HEK293T (cell line): ENCODE results near the gene BDH1.
"Not testable (repeated sequence)": the region's sequence is repeated elsewhere in the genome, so short reads cannot be mapped to it uniquely, and the experiment has no call there.

Source experiments
- CTCF ChIA-PET: fragments of 350-600 bp; formaldehyde crosslinking; extraction: SDS; loops from one replicate; lab custom pipeline; 2021; ENCODE audit warnings: antibody characterized with exemption, inconsistent platforms; lab: Yijun Ruan, JAX
- POLR2A ChIA-PET: fragments of 350-600 bp; formaldehyde crosslinking; extraction: SDS; loops from one replicate; lab custom pipeline; 2020; ENCODE audit warnings: antibody characterized with exemption, inconsistent platforms; lab: Yijun Ruan, JAX
- DNase-seq: peaks from one replicate; pipeline ENCODE4 v3.0.0; 2012; ENCODE audit warnings: mixed read lengths; ENCODE audit errors: extremely low spot score
- ARNT ChIP-seq: fragments of 450-650 bp; IDR thresholded peaks from 2 replicates; pipeline ENCODE4 v1.6.1; 2017; ENCODE audit warnings: mild to moderate bottlenecking
- BHLHE40 ChIP-seq: fragments of 450-650 bp; IDR thresholded peaks from 2 replicates; pipeline ENCODE4 v1.6.1; 2016; ENCODE audit warnings: mild to moderate bottlenecking, moderate library complexity, borderline replicate concordance
- CTBP1 ChIP-seq: fragments of 450-650 bp; IDR thresholded peaks from 2 replicates; pipeline ENCODE4 v1.6.1; 2016; ENCODE audit warnings: borderline replicate concordance
- ELF4 ChIP-seq: fragments of 450-650 bp; IDR thresholded peaks from 2 replicates; pipeline ENCODE4 v1.6.1; 2017; ENCODE audit warnings: antibody characterized with exemption
- FOXA1 ChIP-seq: fragments of 450-650 bp; IDR thresholded peaks from 2 replicates; pipeline ENCODE4 v1.6.1; 2016; ENCODE audit warnings: mild to moderate bottlenecking
- FOXK2 ChIP-seq: fragments of 450-650 bp; IDR thresholded peaks from 2 replicates; pipeline ENCODE4 v1.6.1; 2016; ENCODE audit warnings: mild to moderate bottlenecking
- FOXM1 ChIP-seq: fragments of 450-650 bp; IDR thresholded peaks from 2 replicates; pipeline ENCODE4 v1.6.1; 2017; ENCODE audit warnings: mild to moderate bottlenecking, borderline replicate concordance
- HDGF ChIP-seq: fragments of 450-650 bp; IDR thresholded peaks from 2 replicates; pipeline ENCODE4 v1.6.1; 2017; ENCODE audit warnings: antibody characterized with exemption, borderline replicate concordance
- L3MBTL2 ChIP-seq: fragments of 450-650 bp; conservative IDR thresholded peaks from 2 replicates; pipeline ENCODE4 v1.6.1; 2016; ENCODE audit warnings: mild to moderate bottlenecking
- LEF1 ChIP-seq: fragments of 450-650 bp; IDR thresholded peaks from 2 replicates; pipeline ENCODE4 v1.6.1; 2017; ENCODE audit warnings: mild to moderate bottlenecking, borderline replicate concordance
- NFRKB ChIP-seq: fragments of 450-650 bp; IDR thresholded peaks from 2 replicates; pipeline ENCODE4 v1.6.1; 2016; ENCODE audit warnings: mild to moderate bottlenecking, moderate library complexity
- PKNOX1 ChIP-seq: fragments of 450-650 bp; IDR thresholded peaks from 2 replicates; pipeline ENCODE4 v1.6.1; 2016
- SP1 ChIP-seq: fragments of 450-650 bp; IDR thresholded peaks from 2 replicates; pipeline ENCODE4 v1.6.1; 2017
- SUZ12 ChIP-seq: fragments of 450-650 bp; IDR thresholded peaks from 2 replicates; pipeline ENCODE4 v1.6.1; 2016; ENCODE audit warnings: mild to moderate bottlenecking
- TARDBP ChIP-seq: fragments of 450-650 bp; IDR thresholded peaks from 2 replicates; pipeline ENCODE4 v1.6.1; 2016
- ZNF384 ChIP-seq: fragments of 450-650 bp; IDR thresholded peaks from 2 replicates; pipeline ENCODE4 v1.6.1; 2016

BDH1 gene

DNA sequence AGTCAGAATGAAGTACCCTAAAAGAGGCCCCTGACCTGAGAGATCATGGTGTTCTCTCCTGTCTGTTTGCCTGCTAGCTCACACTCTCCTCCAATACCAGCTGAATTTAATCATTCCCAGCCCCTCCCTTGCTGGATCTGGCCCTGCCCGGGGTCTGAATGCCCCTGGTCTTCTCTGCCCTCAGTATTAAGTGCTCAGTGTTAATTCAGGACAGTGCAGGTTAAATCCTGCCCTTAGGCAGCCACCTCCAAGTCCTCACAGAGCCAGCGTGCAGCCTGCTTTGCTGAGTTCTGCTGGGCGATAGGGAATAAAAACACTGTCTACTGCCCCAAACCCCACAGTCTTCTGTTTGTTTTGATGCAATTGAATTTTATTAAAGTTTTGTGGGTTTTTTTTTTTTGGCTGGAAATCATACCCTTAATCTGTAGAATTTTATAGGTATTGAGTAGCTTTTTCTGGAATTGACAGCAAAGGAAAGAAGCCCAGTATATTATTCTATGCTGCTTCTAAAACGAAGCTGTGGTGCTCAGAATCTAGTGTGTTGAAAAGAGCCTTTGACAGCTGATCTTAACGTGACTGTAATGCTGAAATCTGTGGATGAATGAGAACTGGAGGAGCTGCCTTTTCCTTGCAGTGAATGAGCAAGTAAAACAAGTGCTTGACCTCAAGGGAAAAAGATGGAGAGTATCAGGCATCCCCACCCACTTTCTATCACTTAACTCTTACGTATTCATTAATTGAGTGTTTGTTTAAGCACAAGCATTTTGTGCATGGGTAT lies 12.3 kb upstream of the BDH1 start:
- CTCF ChIA-PET = no interaction called here
- POLR2A ChIA-PET = no interaction called here
- DNase-seq = no peak
- TF ChIP-seq FOXM1 (no peak), ARNT (no peak), SP1 (no peak), PKNOX1 (no peak), NFRKB (no peak), LEF1 (no peak), BHLHE40 (no peak), L3MBTL2 (no peak), TARDBP (no peak)

GRCh38 chr3:197566155-197566554 lies 10.4 kb upstream of the BDH1 start:
- POLR2A ChIA-PET, DNase-seq, CTCF ChIA-PET: not testable (repeated sequence)

GRCh38 chr3:197564097-197564843 lies 8.5 kb upstream of the BDH1 start:
- DNase-seq = no peak
- ChIA-PET CTCF (no interaction called here), POLR2A (no interaction called here)
- TF ChIP-seq SP1 (no peak), CTBP1 (no peak), FOXA1 (no peak), SUZ12 (no peak), FOXK2 (no peak), TARDBP (no peak), ELF4 (no peak), FOXM1 (no peak), PKNOX1 (no peak), NFRKB (no peak), ZNF384 (no peak), HDGF (no peak), ARNT (no peak), BHLHE40 (no peak), L3MBTL2 (no peak), LEF1 (no peak)

GRCh38 chr3:197562398-197563251 lies 6.9 kb upstream of the BDH1 start:
- POLR2A ChIA-PET = no interaction called here
- CTCF ChIA-PET = no interaction called here
- DNase-seq = no peak
- TF ChIP-seq SP1 = no peak
- TF ChIP-seq ELF4 = no peak
- no peak for TF ChIP-seq FOXA1
- TF ChIP-seq ARNT = no peak
- no peak for TF ChIP-seq TARDBP
- TF ChIP-seq FOXM1 = no peak
- TF ChIP-seq SUZ12 = no peak
- TF ChIP-seq LEF1 = no peak
- TF ChIP-seq L3MBTL2 = no peak
- TF ChIP-seq NFRKB = no peak

DNA sequence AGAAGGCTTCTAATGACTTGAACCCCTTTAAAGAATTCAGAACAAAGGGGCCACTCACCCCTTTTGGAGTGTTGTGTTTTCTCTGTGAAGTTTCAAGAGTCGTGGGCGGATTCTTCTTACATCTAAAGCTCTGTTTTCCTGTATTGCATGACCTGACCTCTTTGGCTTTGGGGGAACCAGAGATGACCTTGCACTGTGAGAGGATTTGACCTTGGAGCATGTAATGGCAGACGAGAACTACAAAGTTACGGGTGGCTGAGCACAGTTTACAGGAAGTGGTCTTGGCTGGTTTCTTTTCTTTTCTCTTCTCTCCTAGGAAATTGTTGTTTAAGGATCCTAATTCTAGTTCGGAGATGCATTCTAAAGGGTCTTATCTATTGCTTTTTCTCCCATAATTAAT lies 6.2 kb upstream of the BDH1 start:
- ChIA-PET CTCF (interaction anchor here (0.6 kb wide), 1 partner anchor 21 kb away, joined by 3 read pairs; no protein-coding TSS in a partner anchor), POLR2A (no interaction called here)
- DNase-seq = no peak
- TF ChIP-seq SUZ12 (no peak), NFRKB (no peak), L3MBTL2 (no peak), ZNF384 (no peak), ELF4 (no peak), FOXK2 (no peak), CTBP1 (no peak), ARNT (no peak), TARDBP (no peak), FOXA1 (no peak), HDGF (no peak), SP1 (no peak), LEF1 (no peak), PKNOX1 (no peak), FOXM1 (no peak), BHLHE40 (no peak)

DNA sequence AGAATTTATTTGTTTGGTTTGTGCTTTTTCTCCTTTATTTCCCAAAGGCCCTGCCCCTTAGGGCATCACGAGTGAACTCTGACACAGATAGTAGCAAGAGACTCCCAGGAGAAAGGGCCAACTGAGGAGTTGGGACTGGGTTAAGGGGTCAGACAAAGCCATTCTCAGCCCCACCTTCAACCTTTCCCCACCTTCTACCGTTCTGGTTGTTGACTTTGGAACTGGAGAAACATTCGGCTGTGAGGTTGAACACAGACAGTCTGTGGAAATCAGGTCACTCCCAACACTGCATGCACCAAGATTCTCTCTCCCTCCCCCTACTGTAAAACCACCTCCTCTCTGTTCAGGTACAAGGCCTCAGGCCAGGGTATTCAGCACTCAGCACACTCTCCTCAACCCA lies 3.9 kb upstream of the BDH1 start:
- DNase-seq = no peak
- TF ChIP-seq ZNF384 (no peak), CTBP1 (no peak), NFRKB (no peak)
- ChIA-PET POLR2A (no interaction called here), CTCF (no interaction called here)
